Activated T-helper 1 cell treated with anti-CD3 and anti-CD28 coated beads, Interleukin-2, amount 50 U/mL, for 16 hours (primary cell): Measurements from ENCODE around the gene SLTM.
"Not testable (repeated sequence)": the region's sequence is repeated elsewhere in the genome, so short reads cannot be mapped to it uniquely, and the experiment has no call there.

Source experiments
- DNase-seq, 2 donors: peaks; one replicate each; pipeline ENCODE4 v3.0.0-alpha.2; 2020; ENCODE audit warnings: low read depth in 1 of 2, low spot score in 1 of 2

The SLTM gene

DNA sequence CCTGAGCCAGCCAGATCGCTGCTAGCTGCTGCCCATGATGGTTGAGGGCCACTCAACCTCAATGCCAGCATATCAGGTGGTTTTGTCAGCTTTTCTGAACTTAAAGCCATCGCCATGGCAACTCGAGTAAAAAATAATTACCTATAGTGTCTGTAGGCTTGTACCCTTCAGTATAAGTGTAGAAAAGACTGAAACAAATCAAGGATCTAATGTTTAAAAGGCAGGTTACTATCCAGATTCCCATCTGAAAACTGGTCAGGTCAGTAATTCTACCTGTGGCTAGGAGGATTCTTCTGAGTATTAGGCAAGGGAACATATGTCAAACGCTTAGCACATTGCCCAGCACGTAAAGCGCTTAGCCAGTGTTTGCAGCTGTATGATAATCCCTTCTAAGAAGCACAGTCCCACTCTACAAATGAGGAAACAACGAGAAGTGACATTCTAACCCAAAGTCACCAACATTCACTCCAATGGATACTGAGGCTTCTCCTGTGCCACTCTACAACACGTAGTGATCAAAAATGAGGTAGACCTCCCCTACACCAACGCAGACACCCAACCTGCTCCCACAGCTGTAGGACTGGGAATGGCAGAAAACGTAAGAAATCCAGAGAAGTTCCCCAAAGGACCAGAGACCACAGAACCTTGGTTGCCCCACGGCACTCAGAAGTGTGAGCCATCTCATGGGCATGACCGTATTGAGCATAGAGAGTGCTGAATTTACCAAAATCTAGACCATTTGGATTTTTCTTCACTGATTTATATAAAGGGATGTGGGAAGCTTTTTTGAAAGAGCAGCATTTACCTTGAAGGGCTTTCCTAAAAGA, 55.3 kb downstream of the SLTM start:
- no peak for DNase-seq

GRCh38 chr15:58876306-58877106, 57.0 kb downstream of the SLTM start:
- no peak for DNase-seq

GRCh38 chr15:58875343-58875742, 58.1 kb downstream of the SLTM start:
- no peak for DNase-seq

DNA sequence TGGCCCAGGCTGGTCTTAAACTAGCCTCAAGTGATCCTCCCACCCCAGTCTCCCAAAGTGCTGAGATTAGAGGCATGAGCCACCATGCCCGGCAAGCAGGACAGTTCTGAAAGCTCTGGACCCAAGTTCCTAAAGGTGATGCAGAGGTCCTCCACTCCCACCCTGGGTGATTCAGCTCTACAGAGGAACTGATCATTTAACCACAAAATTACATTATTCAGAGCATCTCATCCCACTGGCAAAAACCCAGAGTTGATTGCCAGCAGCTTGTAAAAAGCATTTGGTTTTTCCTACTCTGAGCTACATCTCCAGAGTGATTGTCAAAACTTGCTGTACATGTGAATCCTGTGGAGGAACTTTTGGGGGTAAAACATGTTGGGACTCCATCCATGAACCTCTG, 60.2 kb downstream of the SLTM start:
- DNase-seq = no peak

GRCh38 chr15:58870451-58870850, 63.0 kb downstream of the SLTM start:
- DNase-seq = no peak

DNA sequence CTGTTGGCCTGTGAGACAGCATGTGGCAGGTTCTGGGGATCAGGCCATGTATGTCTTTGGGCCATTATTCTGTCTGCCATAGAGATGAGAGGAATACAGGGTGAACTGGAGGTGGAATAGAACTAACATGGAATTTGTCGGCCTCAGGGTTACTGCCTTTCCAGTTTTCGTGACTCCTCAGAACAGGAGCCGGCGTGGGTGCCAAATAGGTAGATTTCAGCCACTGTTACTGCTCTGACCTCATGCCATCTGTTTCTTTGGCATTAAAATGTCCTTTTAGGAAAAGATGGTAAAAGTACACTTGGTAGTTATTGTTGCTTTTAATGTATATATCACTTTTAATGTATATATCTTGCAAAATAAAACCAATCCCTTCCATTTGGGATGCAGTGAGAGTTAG, 65.6 kb downstream of the SLTM start:
- no peak for DNase-seq

- DNase-seq = no peak
Measured at GRCh38 chr15:58865425-58865880, 68.0 kb downstream of the SLTM start.

GRCh38 chr15:58864602-58865424, 68.7 kb downstream of the SLTM start:
- DNase-seq = no peak

GRCh38 chr15:58862326-58862725, 71.2 kb downstream of the SLTM start:
- DNase-seq = no peak

- not testable (repeated sequence) for DNase-seq
Measured at GRCh38 chr15:58856621-58857020, 76.9 kb downstream of the SLTM start.

- no peak for DNase-seq
Measured at GRCh38 chr15:58856086-58856485, 77.4 kb downstream of the SLTM start.

DNA sequence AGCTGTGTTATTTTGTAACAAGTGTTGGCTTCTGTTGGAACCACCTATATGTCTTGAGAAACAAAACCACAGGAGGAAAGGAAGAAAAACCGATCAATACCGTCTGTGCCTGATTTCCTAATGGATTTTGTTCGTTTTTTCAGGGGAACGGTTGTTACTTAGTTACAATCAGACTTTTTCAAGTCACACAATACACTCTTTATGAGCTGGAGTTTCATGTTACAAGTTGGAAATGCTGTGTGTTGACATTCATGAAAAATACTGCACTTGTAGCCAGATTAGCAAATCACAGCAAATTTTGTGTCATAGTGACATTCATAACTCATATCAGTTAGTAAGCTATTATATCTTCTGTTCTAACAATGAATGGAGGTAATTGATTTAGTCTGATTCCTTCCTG, 78.9 kb downstream of the SLTM start:
- no peak for DNase-seq

DNA sequence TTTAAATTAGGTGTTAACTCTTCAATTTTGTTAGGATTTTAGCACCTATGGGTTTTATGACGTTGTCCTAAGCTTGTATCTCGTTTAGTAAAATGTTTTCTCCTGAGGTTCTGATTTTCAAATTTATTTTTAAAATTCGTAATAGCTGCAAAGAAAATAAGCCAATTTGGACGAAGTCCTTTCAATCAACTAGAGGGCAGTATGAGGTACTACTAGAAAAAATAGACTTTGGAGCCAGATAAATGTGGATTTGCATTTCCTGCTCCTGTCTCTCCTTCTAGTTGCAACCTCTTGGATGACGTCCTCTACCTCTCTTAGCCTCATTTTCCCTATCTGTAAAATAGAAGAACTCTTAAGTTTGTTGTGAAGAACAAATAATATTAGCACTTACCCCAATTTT, 81.1 kb downstream of the SLTM start:
- no peak for DNase-seq

GRCh38 chr15:58851205-58851604, 82.3 kb downstream of the SLTM start:
- not testable (repeated sequence) for DNase-seq

GRCh38 chr15:58842713-58843396, 90.6 kb downstream of the SLTM start:
- DNase-seq = no peak

- no peak for DNase-seq
Measured at GRCh38 chr15:58840048-58840447, 93.4 kb downstream of the SLTM start.

- DNase-seq = no peak
Measured at GRCh38 chr15:58839485-58839884, 94.0 kb downstream of the SLTM start.

DNA sequence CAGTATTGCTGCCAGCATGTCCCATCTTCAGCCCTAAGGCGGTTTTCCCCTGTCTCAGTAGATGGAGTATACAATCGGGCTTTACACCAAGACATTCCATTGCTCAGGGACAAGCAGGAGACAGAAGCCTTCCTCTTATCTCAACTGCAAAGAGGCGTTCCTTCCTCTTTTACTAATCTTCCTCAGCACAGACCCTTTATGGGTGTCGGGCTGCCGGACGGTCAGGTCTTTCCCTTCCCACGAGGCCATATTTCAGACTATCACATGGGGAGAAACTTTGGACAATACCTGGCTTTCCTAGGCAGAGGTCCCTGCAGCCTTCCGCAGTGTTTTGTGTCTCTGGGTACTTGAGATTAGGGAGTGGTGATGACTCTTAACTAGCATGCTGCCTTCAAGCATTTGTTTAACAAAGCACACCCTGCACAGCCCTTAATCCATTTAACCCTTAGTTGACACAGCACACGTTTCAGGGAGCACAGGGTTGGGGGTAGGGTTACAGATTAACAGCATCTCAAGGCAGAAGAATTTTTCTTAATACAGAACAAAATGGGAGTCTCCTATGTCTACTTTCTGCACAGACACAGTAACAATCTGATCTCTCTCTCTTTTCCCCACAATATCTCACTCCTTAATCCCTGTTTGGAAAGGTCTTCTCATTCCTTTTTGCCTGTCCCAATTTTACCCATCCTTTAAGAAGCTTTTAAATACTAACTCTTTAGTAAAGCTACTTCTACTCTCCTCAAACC, 99.6 kb downstream of the SLTM start:
- not testable (repeated sequence) for DNase-seq

- no peak for DNase-seq
Measured at GRCh38 chr15:58830556-58830955, 102.9 kb downstream of the SLTM start.
